HEK293T (cell line): ENCODE measurements around the gene SPIB.

Experiments
- ELF4 ChIP-seq: fragments of 450-650 bp; IDR thresholded peaks from 2 replicates; pipeline ENCODE4 v1.6.1; 2017; ENCODE audit warnings: antibody characterized with exemption
- FOXA1 ChIP-seq: fragments of 450-650 bp; IDR thresholded peaks from 2 replicates; pipeline ENCODE4 v1.6.1; 2016; ENCODE audit warnings: mild to moderate bottlenecking
- L3MBTL2 ChIP-seq: fragments of 450-650 bp; conservative IDR thresholded peaks from 2 replicates; pipeline ENCODE4 v1.6.1; 2016; ENCODE audit warnings: mild to moderate bottlenecking
- SP1 ChIP-seq: fragments of 450-650 bp; IDR thresholded peaks from 2 replicates; pipeline ENCODE4 v1.6.1; 2017
- SUZ12 ChIP-seq: fragments of 450-650 bp; IDR thresholded peaks from 2 replicates; pipeline ENCODE4 v1.6.1; 2016; ENCODE audit warnings: mild to moderate bottlenecking
- TF ChIP-seq, protein P1 (sequence below): fragments of 450-650 bp; IDR thresholded peaks from 2 replicates; pipeline ENCODE4 v1.6.1; 2016

GRCh38 chr19:50377517-50377916, 41.2 kb upstream of the SPIB start:
- TF ChIP-seq L3MBTL2 (no peak), SP1 (no peak), FOXA1 (no peak), SUZ12 (no peak), ELF4 (no peak)
- TF ChIP-seq, protein P1, sequence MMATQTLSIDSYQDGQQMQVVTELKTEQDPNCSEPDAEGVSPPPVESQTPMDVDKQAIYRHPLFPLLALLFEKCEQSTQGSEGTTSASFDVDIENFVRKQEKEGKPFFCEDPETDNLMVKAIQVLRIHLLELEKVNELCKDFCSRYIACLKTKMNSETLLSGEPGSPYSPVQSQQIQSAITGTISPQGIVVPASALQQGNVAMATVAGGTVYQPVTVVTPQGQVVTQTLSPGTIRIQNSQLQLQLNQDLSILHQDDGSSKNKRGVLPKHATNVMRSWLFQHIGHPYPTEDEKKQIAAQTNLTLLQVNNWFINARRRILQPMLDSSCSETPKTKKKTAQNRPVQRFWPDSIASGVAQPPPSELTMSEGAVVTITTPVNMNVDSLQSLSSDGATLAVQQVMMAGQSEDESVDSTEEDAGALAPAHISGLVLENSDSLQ = no peak
